22Rv1 (cell line): ENCODE data around the gene CCDC91.

Source experiments
- CTCF ChIP-seq: fragments of 450-650 bp; IDR thresholded peaks from 2 replicates; pipeline ENCODE4 v1.5.1; 2017; ENCODE audit warnings: mild to moderate bottlenecking
- ZFX ChIP-seq: fragments of 450-650 bp; IDR thresholded peaks from 2 replicates; pipeline ENCODE4 v1.6.1; 2017; ENCODE audit warnings: antibody characterized with exemption, borderline replicate concordance

DNA sequence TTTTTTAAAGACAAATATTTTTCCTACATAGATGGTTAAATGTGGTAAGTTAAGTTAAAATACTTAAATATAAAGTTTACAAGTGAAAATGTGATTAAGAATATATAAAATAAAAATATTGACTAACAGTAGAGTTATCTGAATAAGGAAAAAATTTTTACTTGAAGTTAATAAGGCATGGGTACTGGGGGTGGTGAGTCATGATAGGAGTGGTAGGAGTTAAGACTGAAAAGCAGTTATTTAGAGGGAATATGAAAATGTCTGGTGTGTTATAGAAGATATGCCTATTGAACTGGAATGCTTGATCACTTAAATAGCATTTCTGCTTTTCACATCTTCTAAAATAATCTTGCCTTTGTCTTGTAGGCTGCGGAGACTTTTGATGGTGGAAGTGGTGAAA is 68.7 kb downstream of the CCDC91 start:
- TF ChIP-seq CTCF: no peak
- no peak for TF ChIP-seq ZFX
